H9 (cell line): ENCODE measurements around the gene SEL1L2. TPM values are rescaled to one million over a fixed set of nuclear protein-coding genes. Genes with fewer than 3 reads are reported as not detected.

ENCODE experiments used
- DNase-seq: peaks from one replicate; pipeline ENCODE4 v3.0.0-alpha.2; 2017
- H2AFZ ChIP-seq: one replicate; pipeline ENCODE4 v1.6.1; 2013; ENCODE audit warnings: mild to moderate bottlenecking, low read length, control low read depth, moderate library complexity
- H2AK5ac ChIP-seq: 2 replicates; pipeline ENCODE4 v1.6.1; 2013; ENCODE audit warnings: low read length, control low read depth, mixed read lengths; ENCODE audit not compliant: insufficient read length
- H2BK120ac ChIP-seq: one replicate; pipeline ENCODE4 v1.6.1; 2013; ENCODE audit warnings: low read depth, mild to moderate bottlenecking, low read length, control low read depth, inconsistent platforms; ENCODE audit not compliant: poor library complexity, severe bottlenecking
- H2BK12ac ChIP-seq: 2 replicates; pipeline ENCODE4 v1.6.1; 2013; ENCODE audit warnings: low read length, control low read depth, mixed read lengths, low read depth; ENCODE audit not compliant: insufficient read length
- H2BK15ac ChIP-seq: 2 replicates; pipeline ENCODE4 v1.6.1; 2013; ENCODE audit warnings: low read depth, low read length, control low read depth
- H2BK20ac ChIP-seq: one replicate; pipeline ENCODE4 v1.6.1; 2013; ENCODE audit warnings: low read depth, mild to moderate bottlenecking, low read length, control low read depth, inconsistent platforms; ENCODE audit not compliant: poor library complexity, severe bottlenecking
- H2BK5ac ChIP-seq: 2 replicates; pipeline ENCODE4 v1.6.1; 2013; ENCODE audit warnings: low read length, control low read depth, mixed read lengths; ENCODE audit not compliant: insufficient read length
- H3K14ac ChIP-seq: 2 replicates; pipeline ENCODE4 v1.6.1; 2013; ENCODE audit warnings: low read length, control low read depth; ENCODE audit not compliant: insufficient read depth
- H3K18ac ChIP-seq: 2 replicates; pipeline ENCODE4 v1.6.1; 2013; ENCODE audit warnings: low read depth, mild to moderate bottlenecking, mixed read lengths, low read length, control low read depth; ENCODE audit not compliant: insufficient read length
- H3K23ac ChIP-seq: 2 replicates; pipeline ENCODE4 v1.6.1; 2013; ENCODE audit warnings: low read length, control low read depth, mixed read lengths, low read depth; ENCODE audit not compliant: insufficient read length
- H3K23me2 ChIP-seq: 2 replicates; pipeline ENCODE4 v1.6.1; 2013; ENCODE audit warnings: low read depth, mild to moderate bottlenecking, mixed read lengths, low read length, control low read depth; ENCODE audit not compliant: insufficient read length, poor library complexity, severe bottlenecking
- H3K27ac ChIP-seq: 2 replicates; pipeline ENCODE4 v1.5.1; 2013; ENCODE audit warnings: low read length, control low read depth, mixed read lengths, low read depth; ENCODE audit not compliant: insufficient read length
- H3K27me3 ChIP-seq: 2 replicates; pipeline ENCODE4 v1.6.1; 2013; ENCODE audit warnings: low read length, control low read depth, inconsistent platforms; ENCODE audit not compliant: insufficient read depth
- H3K4ac ChIP-seq: 2 replicates; pipeline ENCODE4 v1.6.1; 2013; ENCODE audit warnings: low read depth, mild to moderate bottlenecking, control low read depth, inconsistent platforms, low read length, moderate library complexity
- H3K4me1 ChIP-seq: 2 replicates; pipeline ENCODE4 v1.6.1; 2013; ENCODE audit warnings: low read length, control low read depth, inconsistent platforms; ENCODE audit not compliant: insufficient read depth
- H3K4me2 ChIP-seq: 2 replicates; pipeline ENCODE4 v1.6.1; 2013; ENCODE audit warnings: low read length, control low read depth, mixed read lengths; ENCODE audit not compliant: insufficient read length, insufficient read depth
- H3K56ac ChIP-seq: 2 replicates; pipeline ENCODE4 v1.6.1; 2013; ENCODE audit warnings: low read depth, mild to moderate bottlenecking, mixed read lengths, low read length, control low read depth; ENCODE audit not compliant: insufficient read length
- H3K79me1 ChIP-seq: 2 replicates; pipeline ENCODE4 v1.6.1; 2013; ENCODE audit warnings: low read depth, mild to moderate bottlenecking, moderate library complexity, low read length, control low read depth, inconsistent platforms; ENCODE audit not compliant: insufficient read depth, poor library complexity, severe bottlenecking
- H3K79me2 ChIP-seq: 2 replicates; pipeline ENCODE4 v1.6.1; 2013; ENCODE audit warnings: low read length, control low read depth, inconsistent platforms; ENCODE audit not compliant: insufficient read depth
- H3K9ac ChIP-seq: 2 replicates; pipeline ENCODE4 v1.6.1; 2013; ENCODE audit warnings: low read length, control low read depth, mixed read lengths; ENCODE audit not compliant: insufficient read length; ENCODE audit errors: extremely low read depth
- H3K9me3 ChIP-seq: one replicate; pipeline ENCODE4 v1.6.1; 2013; ENCODE audit warnings: low read depth, low read length, inconsistent platforms; ENCODE audit not compliant: control insufficient read depth
- H3T11ph ChIP-seq: one replicate; pipeline ENCODE4 v1.6.1; 2013; ENCODE audit warnings: mild to moderate bottlenecking, low read length, control low read depth, inconsistent platforms
- H4K20me1 ChIP-seq: one replicate; pipeline ENCODE4 v1.6.1; 2013; ENCODE audit not compliant: control insufficient read depth, insufficient read length, insufficient read depth
- H4K5ac ChIP-seq: 2 replicates; pipeline ENCODE4 v1.6.1; 2013; ENCODE audit warnings: low read depth, mild to moderate bottlenecking, mixed read lengths, low read length, control low read depth; ENCODE audit not compliant: insufficient read length
- H4K8ac ChIP-seq: replicated peaks from 2 replicates; pipeline ENCODE4 v1.6.1; 2013; ENCODE audit warnings: low read length, control low read depth, mixed read lengths, low read depth; ENCODE audit not compliant: insufficient read length
- H4K91ac ChIP-seq: 2 replicates; pipeline ENCODE4 v1.6.1; 2013; ENCODE audit warnings: low read depth, mild to moderate bottlenecking, moderate library complexity, mixed read lengths, low read length, control low read depth; ENCODE audit not compliant: insufficient read length
- H3K27ac Mint-ChIP-seq, 3 experiments: 2 replicates in 2 of 3; 3 replicates in 1 of 3; pipeline ENCODE4 v1.8.0; 2020 to 2021; ENCODE audit warnings: mixed read lengths in 3 of 3, mild to moderate bottlenecking in 1 of 3, moderate library complexity in 1 of 3
- H3K27me3 Mint-ChIP-seq: 2 replicates; pipeline ENCODE4 v1.8.0; 2021; ENCODE audit warnings: low read depth, mild to moderate bottlenecking, moderate library complexity, mixed read lengths
- H3K36me3 Mint-ChIP-seq, 3 experiments: 2 replicates in 2 of 3; 3 replicates in 1 of 3; pipeline ENCODE4 v1.8.0; 2020 to 2021; ENCODE audit warnings: low read depth in 3 of 3, mixed read lengths in 3 of 3; ENCODE audit not compliant: insufficient read depth in 1 of 3
- H3K4me1 Mint-ChIP-seq, 2 experiments: 2 replicates each; pipeline ENCODE4 v1.8.0; 2020; ENCODE audit warnings: mixed read lengths in 2 of 2
- H3K4me3 Mint-ChIP-seq, 2 experiments: 2 replicates in 1 of 2; 3 replicates in 1 of 2; pipeline ENCODE4 v1.8.0; 2020 to 2021; ENCODE audit warnings: mild to moderate bottlenecking in 2 of 2, mixed read lengths in 2 of 2, moderate library complexity in 1 of 2
- H3K9me3 Mint-ChIP-seq, 2 experiments: 2 replicates in 1 of 2; 3 replicates in 1 of 2; pipeline ENCODE4 v1.8.0; 2020; ENCODE audit warnings: mild to moderate bottlenecking in 2 of 2, mixed read lengths in 2 of 2, moderate library complexity in 1 of 2
- WGBS: extraction: QIAGEN DNeasy Blood & Tissue Kit; methylation state at CpG from one replicate; pipeline ENCODE4 v1.1.7; 2013; ENCODE audit warnings: missing lambda C conversion rate, low lambda C conversion rate, mixed read lengths; ENCODE audit not compliant: insufficient read length; ENCODE audit errors: extremely low coverage; 5-methylcytosine and 5-hydroxymethylcytosine counted together
- total RNA-seq: library from RNA; stranded (reverse); gene quantifications from 2 replicates; pipeline ENCODE4 v1.2.1, GENCODE V29; 2021
- TF ChIP-seq, protein P1 (sequence below): fragments of 200-600 bp; sonication (generic); conservative IDR thresholded peaks from 3 replicates; pipeline ENCODE4 v1.8.0; 2021; ENCODE audit warnings: antibody characterized with exemption, mild to moderate bottlenecking

Gene SEL1L2
- total RNA-seq, 1 experiment from 2014 or later, result not detected

GRCh38 chr20:13799974-13800373 is 190.4 kb downstream of the SEL1L2 start:
- Histone ChIP-seq H3K79me1 (peaks cover 4% of the 10 kb centered on the region), H2AFZ (no peak overlapping the region), H2BK120ac (no peak overlapping the region), H3K56ac (no peak overlapping the region), H2BK20ac (no peak overlapping the region), H4K5ac (no peak overlapping the region), H3K27ac (no peak overlapping the region), H2BK15ac (no peak overlapping the region), H2BK12ac (no peak overlapping the region), H4K20me1 (no peaks in the 10 kb centered on the region), H4K8ac (no peak overlapping the region), H3K23ac (no peak overlapping the region), H3K27me3 (no peaks in the 10 kb centered on the region), H2AK5ac (no peak overlapping the region), H4K91ac (no peak overlapping the region), H3K9me3 (no peaks in the 10 kb centered on the region), H3K14ac (no peak overlapping the region), H3K9ac (no peak overlapping the region), H2BK5ac (no peak overlapping the region), H3K18ac (no peak overlapping the region), H3K4me2 (no peak overlapping the region), H3K4me1 (no peaks in the 10 kb centered on the region), H3K23me2 (no peaks in the 10 kb centered on the region), H3K4ac (no peak overlapping the region), H3K79me2 (no peaks in the 10 kb centered on the region), H3T11ph (no peak overlapping the region)
- DNase-seq, result no peak
- Mint-ChIP-seq H3K27me3 (no peaks in the 10 kb centered on the region), H3K9me3 (no peaks in the 10 kb centered on the region), H3K36me3 (peaks cover 28 to 82% (median 71%) of the 10 kb centered on the region in 3 experiments; a peak in 6 of 7 replicates), H3K4me3 (no peak overlapping the region), H3K4me1 (no peaks in the 10 kb centered on the region), H3K27ac (0 out of 7 replicates have a peak overlapping the region, but pooled peaks of 1 of the 3 experiments have one; percentile 3)
- TF ChIP-seq, protein P1, sequence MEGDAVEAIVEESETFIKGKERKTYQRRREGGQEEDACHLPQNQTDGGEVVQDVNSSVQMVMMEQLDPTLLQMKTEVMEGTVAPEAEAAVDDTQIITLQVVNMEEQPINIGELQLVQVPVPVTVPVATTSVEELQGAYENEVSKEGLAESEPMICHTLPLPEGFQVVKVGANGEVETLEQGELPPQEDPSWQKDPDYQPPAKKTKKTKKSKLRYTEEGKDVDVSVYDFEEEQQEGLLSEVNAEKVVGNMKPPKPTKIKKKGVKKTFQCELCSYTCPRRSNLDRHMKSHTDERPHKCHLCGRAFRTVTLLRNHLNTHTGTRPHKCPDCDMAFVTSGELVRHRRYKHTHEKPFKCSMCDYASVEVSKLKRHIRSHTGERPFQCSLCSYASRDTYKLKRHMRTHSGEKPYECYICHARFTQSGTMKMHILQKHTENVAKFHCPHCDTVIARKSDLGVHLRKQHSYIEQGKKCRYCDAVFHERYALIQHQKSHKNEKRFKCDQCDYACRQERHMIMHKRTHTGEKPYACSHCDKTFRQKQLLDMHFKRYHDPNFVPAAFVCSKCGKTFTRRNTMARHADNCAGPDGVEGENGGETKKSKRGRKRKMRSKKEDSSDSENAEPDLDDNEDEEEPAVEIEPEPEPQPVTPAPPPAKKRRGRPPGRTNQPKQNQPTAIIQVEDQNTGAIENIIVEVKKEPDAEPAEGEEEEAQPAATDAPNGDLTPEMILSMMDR, result no peak
- WGBS, result no CpG with 5 or more reads among the region's 2 CpGs

Other genes starting within 250 kb of the SEL1L2 start
- gene ESF1, start 205.7 kb downstream of the SEL1L2 start, total RNA-seq, result 35.4 and 36.9 TPM in 2 replicates
- gene NDUFAF5, start 205.6 kb downstream of the SEL1L2 start, total RNA-seq, result 35.9 and 40.2 TPM in 2 replicates
- 1.6 and 2.0 TPM in 2 replicates for gene MACROD2, start 4.9 kb upstream of the SEL1L2 start, total RNA-seq